ENCODE data around the gene DCTN2. TPM values are rescaled to one million over a fixed set of nuclear protein-coding genes. Genes with fewer than 3 reads are reported as not detected.
A peak's percentile ranks its signal among the peaks of the same experiment; 100 is the strongest.

The DCTN2 gene
- polyA plus RNA-seq, 1 of the 3 experiments (the other 2 are of a cell fraction), result 122 TPM

DNA sequence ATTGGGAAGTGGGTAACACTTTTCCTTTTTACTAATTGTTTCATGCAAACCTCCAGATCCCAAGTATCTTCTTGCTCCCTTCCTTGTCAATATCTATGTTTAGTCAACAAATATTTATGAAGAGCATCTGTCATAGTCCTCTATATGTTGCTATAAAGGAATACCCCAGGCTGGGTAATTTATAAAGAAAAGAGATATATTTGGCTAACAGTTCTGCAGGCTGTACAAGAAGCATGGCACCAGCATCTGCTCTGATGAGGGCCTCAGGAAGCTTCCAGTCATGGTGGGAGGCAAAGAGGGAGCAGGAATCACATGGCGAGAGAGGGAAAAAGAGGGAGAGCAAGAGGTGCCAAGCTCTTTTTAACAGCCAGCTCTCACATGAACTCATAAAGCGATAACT lies 7.5 kb upstream of the DCTN2 start:
- 81% methylated on average over 2 of the region's 2 CpGs for WGBS (ENCODE audit: low lambda C conversion rate)
- Histone ChIP-seq H3K36me3 (replicated peaks in 1 of 2; ENCODE audit: control insufficient read depth in 1 of 2, insufficient read depth in 2 of 2, low read length in 1 of 2) (peaks cover 2 to 9% of the 10 kb centered on the region in 2 experiments), H4K20me1 (ENCODE audit: insufficient read depth) (no peaks in the 10 kb centered on the region), H2AFZ (ENCODE audit: low read depth) (no peak overlapping the region), H3K79me2 (ENCODE audit: insufficient read depth) (peaks cover 47% of the 10 kb centered on the region; the same call in 1 of the 2 replicates), H3K9me2 (no peaks in the 10 kb centered on the region), H3K9ac (no peak overlapping the region), H3K9me3 (no peaks in the 10 kb centered on the region), H3K27ac (ENCODE audit: low read depth in 2 of 2, low read length in 1 of 2) (no peak overlapping the region), H3K4me1 (ENCODE audit: control insufficient read depth in 1 of 2, insufficient read depth in 2 of 2, low read depth in 1 of 2, low read length in 1 of 2) (peaks cover 4 to 30% of the 10 kb centered on the region in 2 experiments; a peak in 3 of 4 replicates), H3K4me2 (no peak overlapping the region), H3K27me3 (ENCODE audit: insufficient read depth) (no peaks in the 10 kb centered on the region), H3F3A (replicated peaks; ENCODE audit: insufficient read depth) (no peaks in the 10 kb centered on the region), H3K4me3 (ENCODE audit: low read depth in 2 of 2, low read length in 1 of 2) (no peak overlapping the region)
- ChIA-PET POLR2A (no interaction called here), CTCF (interaction anchor here (1.0 to 5.1 kb wide), 2 partner anchors 29 to 77 kb away, joined by 3 to 24 read pairs; no protein-coding TSS in a partner anchor)
- DNase-seq, result no peak
- TF ChIP-seq, protein P1, sequence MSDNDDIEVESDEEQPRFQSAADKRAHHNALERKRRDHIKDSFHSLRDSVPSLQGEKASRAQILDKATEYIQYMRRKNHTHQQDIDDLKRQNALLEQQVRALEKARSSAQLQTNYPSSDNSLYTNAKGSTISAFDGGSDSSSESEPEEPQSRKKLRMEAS (IDR thresholded peaks at IDR 0.05; ENCODE audit: low read depth), result no peak
- TF ChIP-seq RAD21 (IDR thresholded peaks at IDR 0.05; ENCODE audit: low read length), result no peak

DNA sequence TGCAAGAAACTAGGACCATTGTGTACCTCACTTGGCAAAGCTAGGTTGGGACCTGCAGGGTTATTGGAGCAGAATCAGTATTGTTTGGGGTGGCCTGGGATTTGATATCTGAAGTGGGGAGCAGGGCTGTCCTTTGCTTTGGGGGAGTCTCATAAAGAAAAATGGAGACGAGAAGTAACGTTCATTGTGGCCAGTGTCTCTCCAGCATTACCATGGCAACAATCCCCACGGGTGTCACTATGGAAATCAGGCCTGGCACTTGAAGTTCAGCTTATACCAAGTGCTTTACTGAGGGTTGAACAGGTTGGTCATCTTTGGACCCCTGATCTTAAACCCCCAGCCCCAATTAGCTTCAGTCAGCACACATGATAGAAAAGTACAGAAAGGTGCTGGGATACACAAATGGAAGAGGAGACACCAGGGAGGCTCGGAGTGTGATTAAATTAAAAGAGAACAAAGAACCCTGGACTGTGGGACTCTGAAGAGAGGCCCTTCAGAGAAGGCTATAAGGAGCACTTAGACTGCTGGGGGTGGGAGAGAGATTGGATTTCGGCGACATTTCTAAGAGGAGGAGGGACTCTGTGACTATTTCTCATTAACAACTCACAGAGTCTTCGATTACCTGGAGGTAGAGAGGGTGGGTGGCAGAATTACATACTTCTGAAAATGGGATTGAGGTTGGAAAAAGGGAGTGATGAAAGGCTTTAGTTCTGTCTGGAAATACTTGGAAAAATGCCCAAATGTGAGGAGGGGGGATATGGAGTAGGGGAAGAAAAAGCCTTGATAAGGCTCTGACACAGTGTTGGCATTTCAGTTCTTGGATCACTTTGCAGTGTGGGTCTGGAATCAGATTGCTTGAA lies 6.6 kb upstream of the DCTN2 start:
- H3F3A ChIP-seq (replicated peaks; ENCODE audit: insufficient read depth), result no peaks in the 10 kb centered on the region
- H3K9ac ChIP-seq, result no peak overlapping the region
- H2AFZ ChIP-seq (ENCODE audit: low read depth), result no peak overlapping the region
- H4K20me1 ChIP-seq (ENCODE audit: insufficient read depth), result no peaks in the 10 kb centered on the region
- ChIA-PET POLR2A (interaction anchor here (1.2 kb wide), 2 partner anchors 33 to 58 kb away, joined by 5 read pairs; partner anchors contain the start of genes ARHGEF25 and DDIT3), CTCF (interaction anchor here (0.6 to 5.1 kb wide), 5 partner anchors 11 to 79 kb away, joined by 3 to 24 read pairs (median 4); partner anchors contain the start of gene B4GALNT1)
- WGBS (ENCODE audit: low lambda C conversion rate), result 81% methylated on average over 7 of the region's 7 CpGs
- peaks cover 44% of the 10 kb centered on the region; the same call in 1 of the 2 replicates for H3K79me2 ChIP-seq (ENCODE audit: insufficient read depth)
- H3K4me1 ChIP-seq (ENCODE audit: control insufficient read depth in 1 of 2, insufficient read depth in 2 of 2, low read depth in 1 of 2, low read length in 1 of 2), result peaks cover 4 to 33% of the 10 kb centered on the region in 2 experiments; a peak in 3 of 4 replicates
- H3K4me3 ChIP-seq (ENCODE audit: low read depth in 2 of 2, low read length in 1 of 2), result no peak overlapping the region
- peak; percentile 30 for DNase-seq
- TF ChIP-seq ELF1 (IDR thresholded peaks at IDR 0.05), result no peak
- TF ChIP-seq, protein P2, sequence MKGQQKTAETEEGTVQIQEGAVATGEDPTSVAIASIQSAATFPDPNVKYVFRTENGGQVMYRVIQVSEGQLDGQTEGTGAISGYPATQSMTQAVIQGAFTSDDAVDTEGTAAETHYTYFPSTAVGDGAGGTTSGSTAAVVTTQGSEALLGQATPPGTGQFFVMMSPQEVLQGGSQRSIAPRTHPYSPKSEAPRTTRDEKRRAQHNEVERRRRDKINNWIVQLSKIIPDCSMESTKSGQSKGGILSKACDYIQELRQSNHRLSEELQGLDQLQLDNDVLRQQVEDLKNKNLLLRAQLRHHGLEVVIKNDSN (IDR thresholded peaks at IDR 0.05; ENCODE audit: borderline replicate concordance, low read depth), result no peak
- TF ChIP-seq, protein P3, sequence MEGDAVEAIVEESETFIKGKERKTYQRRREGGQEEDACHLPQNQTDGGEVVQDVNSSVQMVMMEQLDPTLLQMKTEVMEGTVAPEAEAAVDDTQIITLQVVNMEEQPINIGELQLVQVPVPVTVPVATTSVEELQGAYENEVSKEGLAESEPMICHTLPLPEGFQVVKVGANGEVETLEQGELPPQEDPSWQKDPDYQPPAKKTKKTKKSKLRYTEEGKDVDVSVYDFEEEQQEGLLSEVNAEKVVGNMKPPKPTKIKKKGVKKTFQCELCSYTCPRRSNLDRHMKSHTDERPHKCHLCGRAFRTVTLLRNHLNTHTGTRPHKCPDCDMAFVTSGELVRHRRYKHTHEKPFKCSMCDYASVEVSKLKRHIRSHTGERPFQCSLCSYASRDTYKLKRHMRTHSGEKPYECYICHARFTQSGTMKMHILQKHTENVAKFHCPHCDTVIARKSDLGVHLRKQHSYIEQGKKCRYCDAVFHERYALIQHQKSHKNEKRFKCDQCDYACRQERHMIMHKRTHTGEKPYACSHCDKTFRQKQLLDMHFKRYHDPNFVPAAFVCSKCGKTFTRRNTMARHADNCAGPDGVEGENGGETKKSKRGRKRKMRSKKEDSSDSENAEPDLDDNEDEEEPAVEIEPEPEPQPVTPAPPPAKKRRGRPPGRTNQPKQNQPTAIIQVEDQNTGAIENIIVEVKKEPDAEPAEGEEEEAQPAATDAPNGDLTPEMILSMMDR (IDR thresholded peaks at IDR 0.05), result no peak
- TF ChIP-seq TEAD4 (IDR thresholded peaks at IDR 0.05; ENCODE audit: borderline replicate concordance, insufficient read depth), result no peak
- no peak for TF ChIP-seq EP300 (IDR thresholded peaks at IDR 0.05; ENCODE audit: borderline replicate concordance in 1 of 2, low read depth in 1 of 2, low read length in 1 of 2)
- TF ChIP-seq JUND (IDR thresholded peaks at IDR 0.05), result no peak
- TF ChIP-seq YY1 (IDR thresholded peaks at IDR 0.05; ENCODE audit: low read depth), result no peak
- TF ChIP-seq, protein P4, sequence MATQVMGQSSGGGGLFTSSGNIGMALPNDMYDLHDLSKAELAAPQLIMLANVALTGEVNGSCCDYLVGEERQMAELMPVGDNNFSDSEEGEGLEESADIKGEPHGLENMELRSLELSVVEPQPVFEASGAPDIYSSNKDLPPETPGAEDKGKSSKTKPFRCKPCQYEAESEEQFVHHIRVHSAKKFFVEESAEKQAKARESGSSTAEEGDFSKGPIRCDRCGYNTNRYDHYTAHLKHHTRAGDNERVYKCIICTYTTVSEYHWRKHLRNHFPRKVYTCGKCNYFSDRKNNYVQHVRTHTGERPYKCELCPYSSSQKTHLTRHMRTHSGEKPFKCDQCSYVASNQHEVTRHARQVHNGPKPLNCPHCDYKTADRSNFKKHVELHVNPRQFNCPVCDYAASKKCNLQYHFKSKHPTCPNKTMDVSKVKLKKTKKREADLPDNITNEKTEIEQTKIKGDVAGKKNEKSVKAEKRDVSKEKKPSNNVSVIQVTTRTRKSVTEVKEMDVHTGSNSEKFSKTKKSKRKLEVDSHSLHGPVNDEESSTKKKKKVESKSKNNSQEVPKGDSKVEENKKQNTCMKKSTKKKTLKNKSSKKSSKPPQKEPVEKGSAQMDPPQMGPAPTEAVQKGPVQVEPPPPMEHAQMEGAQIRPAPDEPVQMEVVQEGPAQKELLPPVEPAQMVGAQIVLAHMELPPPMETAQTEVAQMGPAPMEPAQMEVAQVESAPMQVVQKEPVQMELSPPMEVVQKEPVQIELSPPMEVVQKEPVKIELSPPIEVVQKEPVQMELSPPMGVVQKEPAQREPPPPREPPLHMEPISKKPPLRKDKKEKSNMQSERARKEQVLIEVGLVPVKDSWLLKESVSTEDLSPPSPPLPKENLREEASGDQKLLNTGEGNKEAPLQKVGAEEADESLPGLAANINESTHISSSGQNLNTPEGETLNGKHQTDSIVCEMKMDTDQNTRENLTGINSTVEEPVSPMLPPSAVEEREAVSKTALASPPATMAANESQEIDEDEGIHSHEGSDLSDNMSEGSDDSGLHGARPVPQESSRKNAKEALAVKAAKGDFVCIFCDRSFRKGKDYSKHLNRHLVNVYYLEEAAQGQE (IDR thresholded peaks at IDR 0.05; ENCODE audit: low read depth, low read length), result no peak
- no peak for TF ChIP-seq RFX5 (IDR thresholded peaks at IDR 0.05; ENCODE audit: low read length)
- no peak for TF ChIP-seq TAF1 (IDR thresholded peaks at IDR 0.05; ENCODE audit: borderline replicate concordance, low read depth, low read length)
- no peak for TF ChIP-seq POLR2AphosphoS5 (IDR thresholded peaks at IDR 0.05; ENCODE audit: low read depth, low read length)
- TF ChIP-seq CHD2 (IDR thresholded peaks at IDR 0.05; ENCODE audit: low read length, partially characterized antibody), result no peak
- no peak for TF ChIP-seq NFIC (IDR thresholded peaks at IDR 0.05; ENCODE audit: borderline replicate concordance)
- TF ChIP-seq FOSL2 (IDR thresholded peaks at IDR 0.05; ENCODE audit: borderline replicate concordance, low read depth), result no peak
- TF ChIP-seq, protein P5, sequence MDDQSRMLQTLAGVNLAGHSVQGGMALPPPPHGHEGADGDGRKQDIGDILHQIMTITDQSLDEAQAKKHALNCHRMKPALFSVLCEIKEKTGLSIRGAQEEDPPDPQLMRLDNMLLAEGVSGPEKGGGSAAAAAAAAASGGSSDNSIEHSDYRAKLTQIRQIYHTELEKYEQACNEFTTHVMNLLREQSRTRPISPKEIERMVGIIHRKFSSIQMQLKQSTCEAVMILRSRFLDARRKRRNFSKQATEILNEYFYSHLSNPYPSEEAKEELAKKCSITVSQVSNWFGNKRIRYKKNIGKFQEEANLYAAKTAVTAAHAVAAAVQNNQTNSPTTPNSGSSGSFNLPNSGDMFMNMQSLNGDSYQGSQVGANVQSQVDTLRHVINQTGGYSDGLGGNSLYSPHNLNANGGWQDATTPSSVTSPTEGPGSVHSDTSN (IDR thresholded peaks at IDR 0.05), result no peak
- no peak for TF ChIP-seq FOXJ3 (CRISPR knock-in tag; IDR thresholded peaks at IDR 0.05)
- no peak for TF ChIP-seq TCF12 (IDR thresholded peaks at IDR 0.05)
- no peaks in the 10 kb centered on the region for H3K9me2 ChIP-seq
- H3K4me2 ChIP-seq, result peak overlapping the region; percentile 94
- H3K9me3 ChIP-seq, result no peaks in the 10 kb centered on the region
- H3K27ac ChIP-seq (ENCODE audit: low read depth in 2 of 2, low read length in 1 of 2), result peak overlapping the region; percentile 13 to 36; a peak in 2 of 4 replicates
- H3K27me3 ChIP-seq (ENCODE audit: insufficient read depth), result no peaks in the 10 kb centered on the region
- H3K36me3 ChIP-seq (replicated peaks in 1 of 2; ENCODE audit: control insufficient read depth in 1 of 2, insufficient read depth in 2 of 2, low read length in 1 of 2), result peaks cover 2 to 9% of the 10 kb centered on the region in 2 experiments
